Colon (tissue), 2 donors: ENCODE results near the gene CENPW.

Source experiments
- FAIRE-seq: peaks from 2 replicates; lab custom pipeline; 2012; peaks lifted over from hg19 to GRCh38; lab: Jason Lieb, UNC
- donor health status: control.
- donor health status: control.

The CENPW gene

GRCh38 chr6:126373344-126373743, 33.4 kb downstream of the CENPW start:
- FAIRE-seq: no peak

GRCh38 chr6:126374372-126374771, 34.5 kb downstream of the CENPW start:
- FAIRE-seq: no peak

GRCh38 chr6:126376682-126377081, 36.8 kb downstream of the CENPW start:
- FAIRE-seq: no peak

- FAIRE-seq: no peak
Measured at GRCh38 chr6:126377594-126378153, 37.8 kb downstream of the CENPW start.

GRCh38 chr6:126380072-126380583, 40.2 kb downstream of the CENPW start:
- FAIRE-seq: no peak

- no peak for FAIRE-seq
Measured at GRCh38 chr6:126381498-126381897, 41.6 kb downstream of the CENPW start.

- FAIRE-seq: no peak
Measured at GRCh38 chr6:126383203-126383602, 43.3 kb downstream of the CENPW start.

- FAIRE-seq: no peak
Measured at GRCh38 chr6:126385536-126385935, 45.6 kb downstream of the CENPW start.

- FAIRE-seq: no peak
Measured at GRCh38 chr6:126388104-126388598, 48.2 kb downstream of the CENPW start.

- no peak for FAIRE-seq
Measured at GRCh38 chr6:126396131-126396530, 56.2 kb downstream of the CENPW start.
